ENCODE measurements around the gene MRPL58. TPM values are rescaled to one million over a fixed set of nuclear protein-coding genes. Genes with fewer than 3 reads are reported as not detected.
A peak's percentile ranks its signal among the peaks of the same experiment; 100 is the strongest.
"Not testable (repeated sequence)": the region's sequence is repeated elsewhere in the genome, so short reads cannot be mapped to it uniquely, and the experiment has no call there.

MRPL58 gene
- total RNA-seq, 4 donors from 2014 or later, result 28.0 to 48.5 (median 42.6) TPM

- DNase-seq (ENCODE audit: low spot score), result no peak
- TF ChIP-seq, protein P1, sequence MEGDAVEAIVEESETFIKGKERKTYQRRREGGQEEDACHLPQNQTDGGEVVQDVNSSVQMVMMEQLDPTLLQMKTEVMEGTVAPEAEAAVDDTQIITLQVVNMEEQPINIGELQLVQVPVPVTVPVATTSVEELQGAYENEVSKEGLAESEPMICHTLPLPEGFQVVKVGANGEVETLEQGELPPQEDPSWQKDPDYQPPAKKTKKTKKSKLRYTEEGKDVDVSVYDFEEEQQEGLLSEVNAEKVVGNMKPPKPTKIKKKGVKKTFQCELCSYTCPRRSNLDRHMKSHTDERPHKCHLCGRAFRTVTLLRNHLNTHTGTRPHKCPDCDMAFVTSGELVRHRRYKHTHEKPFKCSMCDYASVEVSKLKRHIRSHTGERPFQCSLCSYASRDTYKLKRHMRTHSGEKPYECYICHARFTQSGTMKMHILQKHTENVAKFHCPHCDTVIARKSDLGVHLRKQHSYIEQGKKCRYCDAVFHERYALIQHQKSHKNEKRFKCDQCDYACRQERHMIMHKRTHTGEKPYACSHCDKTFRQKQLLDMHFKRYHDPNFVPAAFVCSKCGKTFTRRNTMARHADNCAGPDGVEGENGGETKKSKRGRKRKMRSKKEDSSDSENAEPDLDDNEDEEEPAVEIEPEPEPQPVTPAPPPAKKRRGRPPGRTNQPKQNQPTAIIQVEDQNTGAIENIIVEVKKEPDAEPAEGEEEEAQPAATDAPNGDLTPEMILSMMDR (IDR thresholded peaks at IDR 0.05), result no peak
- no peak for ATAC-seq (ENCODE audit: low FRiP score)
These were observed 29.3 kb downstream of the MRPL58 start for GRCh38 chr17:75041656-75042280.

GRCh38 chr17:75043789-75044188 is 31.3 kb downstream of the MRPL58 start:
- ATAC-seq (ENCODE audit: low FRiP score); DNase-seq (ENCODE audit: low spot score): not testable (repeated sequence)

GRCh38 chr17:75044716-75045115 is 32.2 kb downstream of the MRPL58 start:
- TF ChIP-seq, protein P1 (IDR thresholded peaks at IDR 0.05), result no peak
- ATAC-seq (ENCODE audit: low FRiP score), result no peak
- DNase-seq (ENCODE audit: low spot score), result no peak

DNA sequence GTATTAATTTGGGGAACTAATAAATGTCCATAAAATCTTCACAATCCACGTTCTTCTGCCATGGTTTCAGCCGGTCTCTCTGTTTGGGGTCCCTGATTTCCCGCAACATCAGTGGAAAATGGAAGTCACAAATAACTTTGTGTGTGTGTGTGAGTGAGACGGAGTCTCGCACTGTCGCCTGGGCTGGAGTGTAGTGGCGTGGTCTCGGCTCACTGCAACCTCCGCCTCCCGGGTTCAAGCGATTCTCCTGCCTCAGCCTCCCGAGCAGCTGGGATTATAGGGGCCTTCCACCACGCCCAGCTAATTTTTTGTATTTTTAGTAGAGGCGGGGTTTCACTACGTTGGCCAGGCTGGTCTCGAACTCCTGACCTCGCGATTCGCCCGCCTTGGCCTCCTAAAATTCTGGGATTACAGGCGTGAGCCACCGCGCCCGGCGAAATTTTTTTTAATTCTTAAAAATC is 33.5 kb downstream of the MRPL58 start:
- ATAC-seq (ENCODE audit: low FRiP score); DNase-seq (ENCODE audit: low spot score): not testable (repeated sequence)

- TF ChIP-seq, protein P1 (IDR thresholded peaks at IDR 0.05), result no peak
- ATAC-seq (ENCODE audit: low FRiP score) (peak; percentile 94), DNase-seq (ENCODE audit: low spot score) (peak; percentile 68)
These were observed 34.2 kb downstream of the MRPL58 start, which contains the start of the genes ATP5PD and KCTD2 for GRCh38 chr17:75046407-75047289. Gene ATP5PD, minus strand, starts transcription at chr17:75046969. Its CDS starts 4,319 bp downstream, at chr17:75042650. Gene KCTD2, plus strand, starts transcription at chr17:75047225. Its CDS starts 26 bp downstream, at chr17:75047251.

GRCh38 chr17:75047398-75048098 is 35.1 kb downstream of the MRPL58 start:
- ATAC-seq (ENCODE audit: low FRiP score) (peak; percentile 1), DNase-seq (ENCODE audit: low spot score) (no peak)
- TF ChIP-seq, protein P1 (IDR thresholded peaks at IDR 0.05), result no peak

DNA sequence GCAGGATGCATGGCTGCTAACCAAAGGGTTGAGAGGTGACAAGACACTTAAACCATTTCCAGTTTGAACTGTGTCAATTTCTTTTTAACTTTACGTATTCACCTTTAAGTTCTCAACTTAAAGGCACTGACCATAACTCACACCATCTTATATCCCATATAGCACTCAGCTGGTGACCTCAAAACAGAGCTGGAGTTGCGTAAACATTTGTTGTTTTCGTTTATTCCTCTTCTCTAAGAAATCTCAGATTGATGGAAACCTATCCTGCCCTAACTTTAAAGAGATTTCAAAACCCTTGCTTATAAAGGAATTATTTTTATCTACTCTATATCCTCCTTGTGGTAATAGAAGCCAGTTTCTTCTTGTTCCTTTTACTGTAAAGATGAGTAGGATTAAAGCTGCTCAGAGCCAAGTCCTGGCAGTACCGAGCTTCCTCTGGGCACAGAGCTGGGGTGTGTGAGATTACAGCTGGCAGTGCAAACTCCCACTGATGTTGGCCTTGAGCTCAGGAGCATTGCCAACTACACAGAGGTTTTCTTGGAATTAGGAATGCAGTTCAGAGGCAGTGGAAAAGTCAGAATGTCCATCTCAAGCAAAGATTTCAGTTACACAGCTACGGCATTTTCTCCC is 35.9 kb downstream of the MRPL58 start:
- DNase-seq (ENCODE audit: low spot score) (no peak), ATAC-seq (ENCODE audit: low FRiP score) (peak; percentile 35)
- TF ChIP-seq, protein P1 (IDR thresholded peaks at IDR 0.05), result no peak

Measured in omental fat pad (tissue), 4 donors.